Mucosa of descending colon (tissue), 3 donors: ENCODE data around the gene EPHB3. TPM values are rescaled to one million over a fixed set of nuclear protein-coding genes. Genes with fewer than 3 reads are reported as not detected.
A peak's percentile ranks its signal among the peaks of the same experiment; 100 is the strongest.

Source experiments
- ATAC-seq: fragments of 200-7000 bp; cut with Tn5 transposase; one replicate; pipeline ENCODE4 v1.9.1; 2020; ENCODE audit warnings: mild to moderate bottlenecking, moderate library complexity
- DNase-seq, 3 donors: peaks; one replicate each; pipeline ENCODE4 v3.0.0-alpha.2; 2020
- H3K36me3 ChIP-seq: fragments of 200-600 bp; one replicate; pipeline ENCODE4 v1.8.0; 2021; ENCODE audit warnings: low read depth, mild to moderate bottlenecking
- H3K4me1 ChIP-seq: fragments of 200-600 bp; one replicate; pipeline ENCODE4 v1.8.0; 2021; ENCODE audit warnings: low read depth, mild to moderate bottlenecking
- H3K4me3 ChIP-seq: fragments of 200-600 bp; one replicate; pipeline ENCODE4 v1.8.0; 2021; ENCODE audit warnings: mild to moderate bottlenecking
- H3K9me3 ChIP-seq: fragments of 200-600 bp; one replicate; pipeline ENCODE4 v1.8.0; 2021; ENCODE audit warnings: mild to moderate bottlenecking
- intact Hi-C, 2 donors: fragments of 100-400 bp; cut with DNase I in 1 of 2; cut with micrococcal nuclease in 1 of 2; formaldehyde crosslinking; loops; one replicate each; pipeline versions ENCODE4 v1.11.0 to v1.11.1; 2022; cut with DNase I, micrococcal nuclease
- total RNA-seq, 3 donors: library from RNA; stranded (reverse); fragmentation: NEBNext Ultra II Directional in 2 of 3; extraction: Animal tissue kit (Norgen Biotek cat#: 25700) in 2 of 3; gene quantifications; one replicate each; pipeline versions ENCODE4 v1.2.1 to v1.2.4, GENCODE V29; 2021 to 2023
- TF ChIP-seq, protein P1 (sequence below): fragments of 200-600 bp; IDR thresholded peaks from one replicate; pipeline ENCODE4 v1.8.0; 2022; ENCODE audit warnings: antibody characterized with exemption, mild to moderate bottlenecking
- donor health status: DM: no; HTN: no; CAD: no; lungs with moderate emphysema.
- donor health status: DM: no; HTN: no; CAD: no.
- donor health status: DM: no; HTN: yes; CAD: no.

The EPHB3 gene
- total RNA-seq, 3 donors from 2014 or later, result 14.1 to 57.2 (median 33.6) TPM

DNA sequence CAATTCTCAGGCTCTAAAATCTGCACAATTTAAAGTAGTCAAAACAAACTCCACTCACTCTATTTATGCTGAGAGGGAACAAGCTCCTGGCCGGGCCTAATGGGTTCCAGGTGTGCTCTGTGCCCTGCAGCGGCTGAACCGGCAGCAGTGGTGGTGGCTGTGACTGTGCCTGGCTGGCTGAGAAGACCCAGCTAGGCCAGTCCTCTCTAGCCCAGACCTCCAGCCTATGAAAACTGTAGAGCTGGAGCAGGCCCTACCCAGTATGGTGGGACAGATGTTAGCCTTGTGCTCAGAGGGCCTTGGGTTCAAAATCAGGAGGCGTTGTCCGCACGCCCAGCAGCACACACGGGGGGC is 37.0 kb downstream of the EPHB3 start:
- no peak overlapping the region for H3K4me3 ChIP-seq
- peaks cover 14% of the 10 kb centered on the region for H3K4me1 ChIP-seq
- no peaks in the 10 kb centered on the region for H3K9me3 ChIP-seq
- TF ChIP-seq, protein P1, sequence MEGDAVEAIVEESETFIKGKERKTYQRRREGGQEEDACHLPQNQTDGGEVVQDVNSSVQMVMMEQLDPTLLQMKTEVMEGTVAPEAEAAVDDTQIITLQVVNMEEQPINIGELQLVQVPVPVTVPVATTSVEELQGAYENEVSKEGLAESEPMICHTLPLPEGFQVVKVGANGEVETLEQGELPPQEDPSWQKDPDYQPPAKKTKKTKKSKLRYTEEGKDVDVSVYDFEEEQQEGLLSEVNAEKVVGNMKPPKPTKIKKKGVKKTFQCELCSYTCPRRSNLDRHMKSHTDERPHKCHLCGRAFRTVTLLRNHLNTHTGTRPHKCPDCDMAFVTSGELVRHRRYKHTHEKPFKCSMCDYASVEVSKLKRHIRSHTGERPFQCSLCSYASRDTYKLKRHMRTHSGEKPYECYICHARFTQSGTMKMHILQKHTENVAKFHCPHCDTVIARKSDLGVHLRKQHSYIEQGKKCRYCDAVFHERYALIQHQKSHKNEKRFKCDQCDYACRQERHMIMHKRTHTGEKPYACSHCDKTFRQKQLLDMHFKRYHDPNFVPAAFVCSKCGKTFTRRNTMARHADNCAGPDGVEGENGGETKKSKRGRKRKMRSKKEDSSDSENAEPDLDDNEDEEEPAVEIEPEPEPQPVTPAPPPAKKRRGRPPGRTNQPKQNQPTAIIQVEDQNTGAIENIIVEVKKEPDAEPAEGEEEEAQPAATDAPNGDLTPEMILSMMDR, result no peak
- intact Hi-C loops, result no loop called here
- no peaks in the 10 kb centered on the region for H3K36me3 ChIP-seq
- ATAC-seq (no peak), DNase-seq (no peak)

DNA sequence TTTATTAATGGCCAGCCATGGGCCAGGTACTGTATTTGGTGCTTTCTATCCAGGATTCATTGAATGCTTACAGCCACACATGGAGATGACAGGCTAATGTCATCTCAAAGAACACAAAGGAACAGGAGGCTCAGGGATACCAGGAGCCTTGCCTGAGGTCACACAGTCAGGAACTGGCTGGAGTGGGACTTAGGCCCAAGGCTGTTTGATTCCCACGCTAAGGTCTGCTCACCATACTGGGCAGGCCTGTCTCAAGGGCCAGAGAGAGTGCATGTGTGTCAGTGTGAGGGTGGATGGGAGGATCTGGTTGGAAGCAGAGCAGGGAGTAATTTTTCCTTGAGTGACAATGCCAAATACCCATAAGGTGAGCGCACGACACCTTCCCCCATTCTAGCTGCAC is 37.6 kb downstream of the EPHB3 start:
- H3K36me3 ChIP-seq, result no peaks in the 10 kb centered on the region
- no peaks in the 10 kb centered on the region for H3K9me3 ChIP-seq
- TF ChIP-seq, protein P1, result no peak
- no peak for DNase-seq
- intact Hi-C loops, result no loop called here
- H3K4me3 ChIP-seq, result no peak overlapping the region
- ATAC-seq, result no peak
- peaks cover 17% of the 10 kb centered on the region for H3K4me1 ChIP-seq

DNA sequence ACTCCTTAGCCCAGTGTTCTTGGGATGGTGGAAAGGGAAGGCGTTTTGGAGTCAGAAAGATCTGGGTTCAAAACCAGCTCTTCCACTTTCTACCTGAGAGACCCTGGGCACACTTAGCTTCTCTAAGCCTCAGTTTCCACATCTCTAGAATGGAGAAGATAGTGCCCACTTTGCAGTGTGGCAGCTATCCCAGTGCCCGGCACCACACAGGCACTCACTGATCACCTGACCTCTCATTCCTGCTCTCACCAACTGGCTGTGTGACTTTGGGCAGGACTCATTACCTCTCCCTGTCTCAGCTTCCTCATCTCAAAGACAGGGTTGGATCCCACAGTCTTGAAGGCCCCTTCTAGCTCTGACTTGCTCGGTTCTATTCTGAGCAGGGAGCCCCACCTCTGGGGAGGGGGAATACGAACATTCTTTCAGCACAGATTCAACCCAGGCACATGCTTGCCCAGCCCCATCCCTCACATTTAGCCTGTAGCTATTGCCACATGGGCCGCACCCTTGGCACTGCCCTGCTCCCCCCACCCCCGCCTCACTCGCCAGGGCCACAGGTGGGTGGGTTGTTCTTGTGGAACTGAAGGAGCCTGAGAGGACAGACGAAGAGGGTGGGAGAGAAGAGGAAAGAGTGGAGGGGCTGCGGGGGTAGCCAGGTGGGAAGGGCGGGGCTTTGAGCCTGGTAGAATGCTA is 39.2 kb downstream of the EPHB3 start:
- Histone ChIP-seq H3K36me3 (no peaks in the 10 kb centered on the region), H3K4me1 (peaks cover 20% of the 10 kb centered on the region), H3K4me3 (no peak overlapping the region), H3K9me3 (no peaks in the 10 kb centered on the region)
- ATAC-seq, result peak; percentile 23
- DNase-seq, result peak in 2 of 3 donors; percentile 35 to 55
- TF ChIP-seq, protein P1, result no peak
- intact Hi-C loops, result no loop called here

DNA sequence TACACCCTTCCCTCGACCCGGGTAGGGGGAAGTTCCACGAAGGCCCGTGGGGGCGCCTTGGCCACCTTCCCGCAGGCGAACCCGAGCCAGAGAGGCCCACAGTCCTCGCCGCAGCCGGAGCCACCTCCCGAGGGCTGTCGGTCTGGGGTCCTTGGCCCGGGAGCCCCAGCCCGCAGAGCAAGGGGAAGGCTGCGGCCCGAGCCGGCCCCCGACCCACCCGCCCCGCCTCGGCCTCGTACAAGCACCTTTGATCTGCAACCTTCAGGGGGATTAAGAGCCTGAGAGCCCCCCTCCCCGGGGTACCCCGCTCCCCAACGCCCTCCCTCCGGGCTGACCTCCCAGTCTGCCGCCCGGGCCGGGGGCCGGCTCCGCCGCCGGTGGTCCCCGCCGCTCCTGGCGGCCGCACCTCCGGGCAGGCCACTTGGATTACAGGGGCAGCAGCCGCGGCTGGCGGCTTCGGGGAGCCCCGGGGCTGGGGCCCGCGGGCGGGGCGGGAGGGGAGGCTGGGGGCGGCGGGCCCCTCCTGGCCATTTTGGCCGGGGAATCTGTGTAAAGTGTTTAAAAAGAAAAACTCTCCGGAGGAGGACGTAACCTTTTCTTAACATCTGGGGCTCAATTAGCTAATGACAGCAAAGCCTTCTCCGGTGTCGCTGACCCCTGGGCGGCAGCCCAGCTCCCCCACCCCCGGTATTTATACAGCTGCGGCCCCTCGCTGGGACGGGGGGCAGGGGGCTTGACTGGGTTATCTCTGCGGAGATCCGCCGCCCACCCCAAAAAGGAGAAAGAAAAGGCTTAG is 40.2 kb downstream of the EPHB3 start:
- Histone ChIP-seq H3K4me3 (no peak overlapping the region), H3K4me1 (peaks cover 20% of the 10 kb centered on the region), H3K36me3 (no peaks in the 10 kb centered on the region), H3K9me3 (no peaks in the 10 kb centered on the region)
- TF ChIP-seq, protein P1, result no peak
- ATAC-seq, result no peak
- intact Hi-C loops, result no loop called here
- no peak for DNase-seq

DNA sequence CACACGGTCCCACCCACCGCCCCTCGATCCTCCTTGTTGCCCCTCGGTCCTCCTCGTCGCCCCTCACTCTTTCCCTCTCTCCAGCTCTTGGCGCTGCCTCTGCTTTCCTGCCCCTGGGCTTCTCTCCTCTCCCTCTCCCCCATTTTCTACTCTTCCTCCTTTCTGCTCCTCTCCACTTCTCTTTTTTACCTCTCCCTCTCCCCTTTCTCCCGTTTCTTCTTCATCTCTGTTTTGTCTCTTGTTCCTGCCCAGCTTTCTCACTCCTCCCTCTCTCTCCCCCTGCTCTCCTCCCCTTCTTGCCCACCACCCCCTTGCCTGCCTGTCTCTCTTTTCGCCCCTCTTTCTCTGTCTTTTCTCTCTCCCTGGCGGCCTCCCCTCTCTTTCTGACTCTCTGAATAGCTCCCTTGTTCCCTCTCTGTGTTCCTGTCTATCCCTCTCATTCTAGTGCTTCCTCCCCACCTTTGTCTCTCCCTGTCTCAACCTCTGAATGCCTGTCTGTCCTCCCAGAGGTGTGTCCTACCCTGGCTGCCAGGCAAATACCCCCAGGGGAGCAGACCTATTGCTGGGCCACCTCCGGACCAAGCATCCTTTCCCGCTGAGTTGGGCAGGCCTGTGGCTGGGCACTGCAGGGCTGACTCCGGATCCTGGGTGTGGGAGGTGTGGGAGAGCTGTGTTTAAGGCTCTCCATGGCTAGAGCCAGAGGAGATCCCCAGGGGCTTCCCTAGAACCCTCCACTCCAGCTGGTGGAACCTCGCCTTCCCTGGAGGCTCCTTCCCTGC is 41.0 kb downstream of the EPHB3 start:
- ATAC-seq (peak; percentile 37), DNase-seq (peak in 2 of 3 donors; percentile 50 to 57)
- TF ChIP-seq, protein P1, result no peak
- intact Hi-C loops, result no loop called here
- H3K4me3 ChIP-seq, result no peak overlapping the region
- no peaks in the 10 kb centered on the region for H3K9me3 ChIP-seq
- peaks cover 19% of the 10 kb centered on the region for H3K4me1 ChIP-seq
- no peaks in the 10 kb centered on the region for H3K36me3 ChIP-seq
